ENCODE data around the gene BRPF1. TPM values are rescaled to one million over a fixed set of nuclear protein-coding genes. Genes with fewer than 3 reads are reported as not detected.

Gene BRPF1
- total and polyA plus RNA-seq, 2 donors (not counting 1 experiment from before 2014, with no cell fraction given), result 24.4 to 36.5 TPM

DNA sequence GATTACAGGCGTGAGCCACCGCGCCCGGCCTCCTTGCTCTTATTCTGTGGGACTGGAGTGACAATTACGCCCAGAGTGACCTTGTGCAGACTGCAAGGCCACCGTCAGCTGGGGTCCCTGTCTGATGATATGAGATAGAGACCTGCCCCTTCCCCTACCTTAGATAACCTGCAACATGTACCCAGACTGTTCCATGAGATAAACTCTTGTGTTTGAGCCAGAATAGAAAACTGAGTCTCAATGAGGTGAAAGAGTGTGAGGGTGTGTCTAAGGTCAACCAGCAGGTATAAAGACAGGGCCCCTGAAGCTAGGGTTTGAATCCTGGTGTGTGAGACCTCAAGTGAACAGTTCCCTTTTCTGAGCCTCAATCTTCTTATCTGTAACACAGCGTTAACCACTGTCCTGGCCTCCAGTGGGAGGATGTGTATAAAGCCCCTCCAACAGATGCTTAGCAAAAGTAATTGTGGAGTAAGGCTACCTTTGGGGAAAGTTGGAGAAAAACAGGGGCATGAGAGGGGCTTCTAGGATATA lies 54.7 kb downstream of the BRPF1 start:
- DNase-seq (no peak), ATAC-seq (ENCODE audit: low read depth) (no peak)
- H3K79me2 ChIP-seq (ENCODE audit: control insufficient read depth, insufficient read depth, low read length), result peaks cover 29% of the 10 kb centered on the region
- peaks cover 2 to 62% of the 10 kb centered on the region in 2 experiments for H3K36me3 ChIP-seq (replicated peaks in 1 of 2; ENCODE audit: control extremely low read depth in 1 of 2, control insufficient read depth in 1 of 2, extremely low read depth in 1 of 2, insufficient read depth in 2 of 2, low read length in 1 of 2)
- POLR2A ChIA-PET, result no interaction called here
- Mint-ChIP-seq H3K9me3 (ENCODE audit: insufficient read depth) (no peaks in the 10 kb centered on the region), H3K4me1 (peaks cover 30% of the 10 kb centered on the region), H3K27me3 (no peaks in the 10 kb centered on the region), H3K27ac (no peak overlapping the region), H3K4me3 (no peak overlapping the region)
- CTCF ChIA-PET, result interaction anchor here (0.7 kb wide), 1 partner anchor 160 kb away, joined by 3 read pairs; no protein-coding TSS in a partner anchor
- no peak for TF ChIP-seq CTCF (IDR thresholded peaks at IDR 0.05)
- TF ChIP-seq EZH2 (IDR thresholded peaks at IDR 0.05; ENCODE audit: borderline replicate concordance, insufficient read depth, low read depth, low read length, poor library complexity, severe bottlenecking), result no peak
- H2AFZ ChIP-seq (ENCODE audit: insufficient read depth, low read depth, low read length, poor library complexity, severe bottlenecking), result no peak overlapping the region
- H3K9me3 ChIP-seq (ENCODE audit: control extremely low read depth in 1 of 3, control insufficient read depth in 2 of 3, insufficient read depth in 1 of 3, low read length in 2 of 3), result no peaks in the 10 kb centered on the region
- no peak overlapping the region for H3K4me3 ChIP-seq (ENCODE audit: control extremely low read depth in 1 of 5, extremely low read depth in 1 of 5, insufficient read depth in 1 of 5, low read depth in 2 of 5, low read length in 4 of 5)
- no peaks in the 10 kb centered on the region for H3K27me3 ChIP-seq (replicated peaks in 1 of 4; ENCODE audit: control extremely low read depth in 1 of 4, control insufficient read depth in 3 of 4, insufficient read depth in 4 of 4, low read length in 3 of 4)
- intact Hi-C loops (cut with micrococcal nuclease), result no loop called here
- H3K9ac ChIP-seq (ENCODE audit: low read length), result no peak overlapping the region
- peaks cover 18 to 28% of the 10 kb centered on the region in 2 donors for H3K4me1 ChIP-seq (ENCODE audit: control insufficient read depth in 2 of 2, insufficient read depth in 2 of 2, low read length in 2 of 2)
- H3K4me2 ChIP-seq (replicated peaks; ENCODE audit: low read depth, low read length, poor library complexity, severe bottlenecking), result no peak overlapping the region
- H3K27ac ChIP-seq (ENCODE audit: low read length in 2 of 2), result no peak overlapping the region
- H4K20me1 ChIP-seq (ENCODE audit: control insufficient read depth, insufficient read depth, low read length, poor library complexity, severe bottlenecking), result no peaks in the 10 kb centered on the region
- 100% methylated on average over 1 of the region's 7 CpGs for WGBS (ENCODE audit: insufficient coverage)

- Histone ChIP-seq H3K9me3 (ENCODE audit: control extremely low read depth in 1 of 3, control insufficient read depth in 2 of 3, insufficient read depth in 1 of 3, low read length in 2 of 3) (no peaks in the 10 kb centered on the region), H3K4me1 (ENCODE audit: control insufficient read depth in 2 of 2, insufficient read depth in 2 of 2, low read length in 2 of 2) (peaks cover 18 to 28% of the 10 kb centered on the region in 2 donors), H3K79me2 (ENCODE audit: control insufficient read depth, insufficient read depth, low read length) (peaks cover 37% of the 10 kb centered on the region), H3K9ac (ENCODE audit: low read length) (no peak overlapping the region), H3K4me2 (replicated peaks; ENCODE audit: low read depth, low read length, poor library complexity, severe bottlenecking) (no peak overlapping the region), H3K4me3 (ENCODE audit: control extremely low read depth in 1 of 5, extremely low read depth in 1 of 5, insufficient read depth in 1 of 5, low read depth in 2 of 5, low read length in 4 of 5) (no peak overlapping the region), H3K27me3 (replicated peaks in 1 of 4; ENCODE audit: control extremely low read depth in 1 of 4, control insufficient read depth in 3 of 4, insufficient read depth in 4 of 4, low read length in 3 of 4) (no peaks in the 10 kb centered on the region), H4K20me1 (ENCODE audit: control insufficient read depth, insufficient read depth, low read length, poor library complexity, severe bottlenecking) (no peaks in the 10 kb centered on the region), H3K36me3 (replicated peaks in 1 of 2; ENCODE audit: control extremely low read depth in 1 of 2, control insufficient read depth in 1 of 2, extremely low read depth in 1 of 2, insufficient read depth in 2 of 2, low read length in 1 of 2) (peaks cover 2 to 60% of the 10 kb centered on the region in 2 experiments), H2AFZ (ENCODE audit: insufficient read depth, low read depth, low read length, poor library complexity, severe bottlenecking) (no peak overlapping the region), H3K27ac (ENCODE audit: low read length in 2 of 2) (no peak overlapping the region)
- WGBS (ENCODE audit: insufficient coverage), result 100% methylated on average over 7 of the region's 13 CpGs
- Mint-ChIP-seq H3K4me3 (no peak overlapping the region), H3K9me3 (ENCODE audit: insufficient read depth) (no peaks in the 10 kb centered on the region), H3K27ac (peak overlapping the region; percentile 67), H3K4me1 (peaks cover 30% of the 10 kb centered on the region), H3K27me3 (no peaks in the 10 kb centered on the region)
- intact Hi-C loops (cut with micrococcal nuclease), result no loop called here
- ChIA-PET POLR2A (no interaction called here), CTCF (interaction anchor here (0.6 to 1.0 kb wide), 3 partner anchors 146 to 197 kb away, joined by 3 read pairs; partner anchors contain the start of gene CRELD1)
- no peak for ATAC-seq (ENCODE audit: low read depth)
- TF ChIP-seq EZH2 (IDR thresholded peaks at IDR 0.05; ENCODE audit: borderline replicate concordance, insufficient read depth, low read depth, low read length, poor library complexity, severe bottlenecking) (no peak), CTCF (IDR thresholded peaks at IDR 0.05) (peak; percentile 44)
- DNase-seq, result no peak
Observed at GRCh38 chr3:9786825-9787669, 55.5 kb downstream of the BRPF1 start.
